Sciatic nerve (tissue), 2 donors: ENCODE results near the gene LTK. TPM values are rescaled to one million over a fixed set of nuclear protein-coding genes. Genes with fewer than 3 reads are reported as not detected.

Experiments
- ATAC-seq: fragments of 200-7000 bp; cut with Tn5 transposase; one replicate; pipeline ENCODE4 v1.9.1; 2020; ENCODE audit warnings: mild to moderate bottlenecking, moderate library complexity
- DNase-seq: peaks from one replicate; pipeline ENCODE4 v3.0.0-alpha.2; 2020; ENCODE audit warnings: low spot score
- intact Hi-C: fragments of 100-400 bp; cut with DNase I; formaldehyde crosslinking; loops from one replicate; pipeline ENCODE4 v1.14.2; 2022
- total RNA-seq: library from RNA; stranded (reverse); fragmentation: NEBNext Ultra II Directional; extraction: Animal tissue kit (Norgen Biotek cat#: 25700); gene quantifications from one replicate; pipeline ENCODE4 v1.2.1, GENCODE V29; 2021
- donor health status: DM: no; HTN: no; CAD: no.
- donor health status: DM: no; HTN: no; CAD: no.

The LTK gene
- total RNA-seq, 1 donor from 2014 or later, result 1.1 TPM

GRCh38 chr15:41543521-41543870, 29.9 kb upstream of the LTK start:
- ATAC-seq, result no peak
- intact Hi-C loops, result no loop called here
- no peak for DNase-seq

- no peak for DNase-seq
- no peak for ATAC-seq
- intact Hi-C loops, result no loop called here
Measured at GRCh38 chr15:41536866-41537265, 23.2 kb upstream of the LTK start.

GRCh38 chr15:41535544-41535943, 21.9 kb upstream of the LTK start:
- ATAC-seq, result no peak
- intact Hi-C loops, result no loop called here
- DNase-seq, result no peak

- no peak for ATAC-seq
- DNase-seq, result no peak
Measured at GRCh38 chr15:41530363-41530956, 16.8 kb upstream of the LTK start.

GRCh38 chr15:41523097-41523496, 9.5 kb upstream of the LTK start:
- intact Hi-C loops, result no loop called here
- no peak for ATAC-seq

More at GRCh38 chr15:41530363-41530956, 16.8 kb upstream of the LTK start:
- intact Hi-C loops, result no loop called here

GRCh38 chr15:41521614-41522013, 8.0 kb upstream of the LTK start:
- intact Hi-C loops, result no loop called here
- ATAC-seq (no peak), DNase-seq (no peak)

More at GRCh38 chr15:41523097-41523496, 9.5 kb upstream of the LTK start:
- DNase-seq, result no peak

GRCh38 chr15:41520636-41521035, 7.0 kb upstream of the LTK start:
- intact Hi-C loops, result no loop called here
- ATAC-seq (no peak), DNase-seq (no peak)

GRCh38 chr15:41517895-41518449, 4.3 kb upstream of the LTK start:
- ATAC-seq (no peak), DNase-seq (no peak)

GRCh38 chr15:41512940-41513505, 604 bp downstream of the LTK start:
- ATAC-seq, result peak; percentile 38
- DNase-seq, result no peak
- intact Hi-C loops, result no loop called here

More at GRCh38 chr15:41517895-41518449, 4.3 kb upstream of the LTK start:
- intact Hi-C loops, result no loop called here

GRCh38 chr15:41512512-41512939, 1.1 kb downstream of the LTK start:
- ATAC-seq (peak; percentile 58), DNase-seq (no peak)
- intact Hi-C loops, result no loop called here

GRCh38 chr15:41511899-41512369, 1.7 kb downstream of the LTK start:
- intact Hi-C loops, result no loop called here
- ATAC-seq (no peak), DNase-seq (no peak)

- ATAC-seq, result no peak
- intact Hi-C loops, result no loop called here
- DNase-seq, result no peak
Measured at GRCh38 chr15:41511331-41511898, 2.2 kb downstream of the LTK start.

- no peak for DNase-seq
- ATAC-seq, result no peak
- intact Hi-C loops, result no loop called here
Measured at GRCh38 chr15:41510728-41511127, 2.9 kb downstream of the LTK start.

GRCh38 chr15:41507820-41508290, 5.8 kb downstream of the LTK start:
- intact Hi-C loops, result no loop called here
- ATAC-seq (no peak), DNase-seq (no peak)

- intact Hi-C loops, result no loop called here
- DNase-seq (no peak), ATAC-seq (no peak)
Measured at GRCh38 chr15:41506796-41507341, 6.8 kb downstream of the LTK start.

GRCh38 chr15:41505776-41506175, 7.9 kb downstream of the LTK start:
- intact Hi-C loops, result no loop called here
- ATAC-seq (no peak), DNase-seq (no peak)

- intact Hi-C loops, result no loop called here
- DNase-seq (no peak), ATAC-seq (no peak)
Measured at GRCh38 chr15:41504751-41505492, 8.7 kb downstream of the LTK start.

GRCh38 chr15:41503669-41504010, 10.0 kb downstream of the LTK start:
- ATAC-seq (no peak), DNase-seq (no peak)
- intact Hi-C loops, result no loop called here
